DMS153 (cell line): ENCODE data around the gene RNASEH2A.
"Not testable (repeated sequence)": the region's sequence is repeated elsewhere in the genome, so short reads cannot be mapped to it uniquely, and the experiment has no call there.

Experiments
- DNase-seq: peaks from one replicate; lab custom pipeline; 2025; lab: John Stamatoyannopoulos, UW

The RNASEH2A gene

GRCh38 chr19:12794196-12794941, 12.0 kb upstream of the RNASEH2A start:
- DNase-seq: no peak

GRCh38 chr19:12794971-12795381, 11.4 kb upstream of the RNASEH2A start:
- DNase-seq: no peak

DNA sequence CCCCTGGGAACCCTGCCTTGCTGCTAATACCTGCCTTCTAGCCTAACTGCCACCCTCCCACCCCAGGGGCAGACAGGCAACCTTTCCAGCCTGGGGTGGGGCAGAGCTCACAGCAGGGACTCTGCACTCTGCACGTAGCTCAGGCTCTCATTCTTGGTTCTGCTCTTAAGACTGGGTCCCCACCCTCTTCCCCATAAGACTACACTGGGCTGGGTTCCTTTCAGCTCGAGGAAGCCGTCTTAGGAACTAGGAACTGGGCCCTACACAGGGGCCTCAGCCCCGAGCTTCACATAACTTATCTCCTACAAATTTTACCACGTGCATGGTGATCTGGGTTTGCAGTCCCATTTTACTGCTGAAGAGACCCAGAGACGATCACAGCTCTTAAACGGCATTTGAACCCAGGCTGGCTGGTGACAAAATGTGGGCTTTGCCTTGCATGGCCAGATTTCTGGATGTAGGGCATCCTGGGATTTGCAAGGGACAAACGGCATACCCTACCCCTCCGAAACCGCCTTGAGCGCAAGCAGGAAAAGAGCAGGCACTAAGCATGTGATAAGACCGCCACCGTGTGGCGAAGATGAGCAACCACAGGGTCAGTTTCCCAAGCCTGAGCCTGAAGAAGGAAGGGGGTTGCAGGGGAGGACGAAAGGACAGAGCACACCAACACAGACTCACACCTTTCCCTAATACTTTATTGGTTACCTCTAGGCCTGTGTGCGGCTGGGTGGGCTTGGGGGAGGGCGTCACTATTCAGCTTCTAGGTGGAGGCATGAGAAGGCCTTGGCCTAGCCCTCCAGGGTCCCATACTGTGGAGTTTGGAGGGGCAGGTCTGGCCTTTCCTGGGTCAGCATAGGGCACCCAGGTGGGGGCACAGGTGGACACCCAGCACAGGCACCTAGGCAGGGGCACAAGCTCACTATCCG, 10.0 kb upstream of the RNASEH2A start:
- peak; percentile 54 for DNase-seq

DNA sequence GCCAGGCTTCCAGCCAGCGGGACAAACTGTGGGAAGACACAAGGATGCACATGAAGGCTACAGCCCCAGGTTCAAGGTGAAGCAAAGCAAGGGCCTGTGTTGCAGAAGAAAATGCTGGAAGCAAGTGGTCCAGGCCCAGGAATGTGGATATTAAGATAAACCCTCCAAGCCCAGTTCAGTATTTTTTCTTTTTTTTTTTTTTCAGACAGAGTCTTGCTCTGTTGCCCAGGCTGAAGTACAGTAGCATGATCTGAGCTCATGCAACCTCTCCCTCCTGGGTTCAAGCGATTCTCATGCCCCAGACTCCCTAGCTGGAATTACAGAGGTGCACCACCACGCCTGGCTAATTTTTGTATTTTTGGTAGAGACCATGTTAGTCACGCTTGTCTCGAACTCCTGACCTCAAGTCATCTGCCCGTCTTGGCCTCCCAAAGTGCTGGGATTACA, 9.2 kb upstream of the RNASEH2A start:
- DNase-seq: no peak

GRCh38 chr19:12797607-12798006, 8.8 kb upstream of the RNASEH2A start:
- DNase-seq: not testable (repeated sequence)

DNA sequence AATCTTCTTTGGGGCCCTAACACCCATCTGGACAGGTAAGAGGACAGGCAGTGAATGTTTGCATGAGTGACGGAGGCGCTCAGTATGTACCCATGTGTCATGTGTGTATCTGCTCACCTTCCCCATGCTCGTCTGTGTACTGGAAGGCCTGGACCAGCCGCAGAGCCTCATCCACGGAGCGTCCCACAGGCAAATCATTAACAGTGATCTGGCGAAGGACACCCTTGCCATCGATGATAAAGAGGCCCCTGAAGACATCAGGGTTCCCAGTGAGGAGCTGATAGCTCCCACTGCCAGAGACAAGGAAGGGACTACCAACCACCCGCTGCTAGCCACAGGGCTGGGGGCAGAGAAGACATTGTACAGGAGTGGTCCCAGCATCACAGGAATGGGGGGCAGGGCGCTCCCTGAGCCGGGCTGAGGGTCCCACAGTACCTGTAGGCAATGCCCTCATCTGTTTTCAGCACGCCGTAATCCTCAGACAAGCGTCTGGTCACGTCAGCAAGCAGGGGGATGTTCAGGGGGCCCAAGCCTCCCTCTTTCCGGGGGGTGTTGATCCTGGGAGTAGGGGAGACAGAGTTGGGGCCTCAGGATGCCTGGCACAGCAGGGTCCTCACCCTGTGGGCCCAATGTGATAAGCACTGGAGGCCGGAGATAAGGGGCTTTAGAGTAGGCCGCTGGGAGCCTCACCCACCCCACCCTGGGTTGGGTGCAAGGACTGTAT, 6.5 kb upstream of the RNASEH2A start:
- no peak for DNase-seq

DNA sequence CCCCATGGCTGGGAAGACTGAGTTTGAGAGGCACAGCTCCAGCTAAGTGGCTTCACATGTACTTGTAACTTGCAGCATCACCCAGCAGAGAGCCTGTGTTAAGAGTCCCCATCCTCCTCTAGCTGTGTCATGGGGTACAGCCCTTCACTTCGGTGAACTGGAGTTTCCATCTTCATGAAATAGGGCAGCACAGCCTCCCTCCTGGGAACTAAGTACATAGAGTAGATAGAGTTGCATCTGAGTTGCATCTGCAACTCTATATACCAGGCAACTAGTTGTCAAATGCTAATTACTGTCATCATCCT, 6.0 kb upstream of the RNASEH2A start:
- DNase-seq: no peak

DNA sequence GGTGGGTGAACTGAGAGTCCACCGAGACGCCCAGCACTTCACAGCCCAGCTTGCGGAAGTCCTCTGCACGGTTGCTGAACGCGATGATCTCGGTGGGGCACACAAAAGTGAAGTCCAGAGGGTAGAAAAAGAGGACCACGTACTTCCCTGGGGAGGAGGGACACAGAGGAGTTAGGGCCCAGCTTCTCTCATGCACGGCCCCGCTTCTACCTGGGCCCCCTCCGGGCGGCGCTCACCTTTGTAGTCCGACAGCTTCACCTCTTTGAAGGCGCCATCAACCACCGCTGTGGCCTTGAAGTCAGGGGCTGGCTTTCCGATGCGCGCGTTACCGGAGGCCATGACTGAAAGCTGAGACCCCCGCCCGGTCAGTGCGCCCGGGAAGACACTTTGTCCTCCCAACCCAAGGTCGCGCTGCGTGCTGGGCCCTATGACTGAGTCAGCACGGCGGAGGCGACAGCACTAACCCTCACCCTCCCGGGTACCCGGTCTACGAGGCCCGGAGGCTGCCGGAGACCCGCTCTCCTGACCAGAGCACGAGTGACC, 5.4 kb upstream of the RNASEH2A start:
- DNase-seq: no peak

DNA sequence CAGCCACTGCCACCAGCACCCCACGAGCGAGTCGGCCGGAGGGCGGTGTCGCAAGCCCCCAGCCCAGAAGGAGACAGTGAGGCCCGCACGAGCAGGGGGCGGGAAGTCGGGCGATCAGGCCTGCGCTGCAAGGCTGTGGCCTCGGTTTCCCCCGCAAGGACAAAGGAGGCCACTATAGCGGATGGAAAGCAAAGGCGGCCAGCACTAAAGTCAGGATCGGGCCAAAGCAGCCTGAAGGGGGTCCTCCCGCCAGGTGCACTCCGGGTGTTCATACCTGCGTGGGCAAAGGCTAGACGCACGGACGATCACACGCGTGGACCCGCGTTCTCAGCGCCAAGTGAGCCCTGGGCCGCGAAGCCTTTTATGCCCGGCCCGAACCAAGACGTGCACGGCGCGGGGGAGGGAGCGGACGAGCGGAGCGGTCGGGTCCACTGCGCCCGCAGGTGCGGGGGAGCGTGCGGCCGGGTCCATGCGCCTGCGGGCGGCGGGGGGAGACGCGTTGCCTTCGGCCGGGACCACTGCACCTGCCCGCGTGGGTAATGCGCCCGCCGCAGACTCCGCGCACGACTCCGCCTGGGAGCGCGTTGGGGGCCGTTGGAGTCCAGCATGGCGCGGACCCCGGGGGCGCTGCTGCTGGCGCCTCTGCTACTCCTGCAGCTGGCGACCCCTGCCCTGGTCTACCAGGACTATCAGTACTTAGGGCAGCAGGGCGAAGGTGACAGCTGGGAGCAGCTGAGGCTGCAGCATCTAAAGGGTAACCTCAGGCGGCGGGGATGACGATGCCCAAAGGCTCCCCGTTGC, 4.7 kb upstream of the RNASEH2A start, which contains the start of the genes PRDX2 and THSD8:
PRDX2 (minus strand) TSS at position 335 of the 801 bp plus-strand sequence. CDS start 539 bp downstream, outside the sequence.
THSD8 (plus strand) TSS at position 604 of the 801 bp plus-strand sequence; CDS start at position 607, 3 bp downstream.
- peak; percentile 28 for DNase-seq

- DNase-seq: no peak
Observed at GRCh38 chr19:12802267-12803106, 3.9 kb upstream of the RNASEH2A start.

- no peak for DNase-seq
Observed at GRCh38 chr19:12804051-12804450, 2.3 kb upstream of the RNASEH2A start.

- DNase-seq: no peak
Observed at GRCh38 chr19:12815088-12815487, 8.7 kb downstream of the RNASEH2A start.

GRCh38 chr19:12817188-12817587, 10.8 kb downstream of the RNASEH2A start:
- not testable (repeated sequence) for DNase-seq

DNA sequence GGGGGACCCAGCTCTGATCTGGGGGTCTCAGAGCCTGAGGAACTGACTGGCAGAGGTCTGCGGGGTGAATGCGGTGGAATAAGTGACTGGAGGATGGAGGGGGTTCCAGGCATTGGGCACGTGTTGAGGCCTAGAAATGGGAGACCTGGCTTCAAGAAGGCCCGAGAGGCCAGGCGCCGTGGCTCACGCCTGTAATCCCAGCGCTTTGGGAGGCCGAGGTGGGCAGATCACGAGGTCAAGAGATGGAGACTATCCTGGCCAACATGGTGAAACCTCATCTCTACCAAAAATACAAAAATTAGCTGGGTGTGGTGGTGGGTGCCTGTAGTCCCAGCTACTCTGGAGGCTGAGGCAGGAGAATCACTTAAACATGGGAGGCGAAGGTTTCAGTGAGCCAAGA, 11.4 kb downstream of the RNASEH2A start:
- DNase-seq: not testable (repeated sequence)

DNA sequence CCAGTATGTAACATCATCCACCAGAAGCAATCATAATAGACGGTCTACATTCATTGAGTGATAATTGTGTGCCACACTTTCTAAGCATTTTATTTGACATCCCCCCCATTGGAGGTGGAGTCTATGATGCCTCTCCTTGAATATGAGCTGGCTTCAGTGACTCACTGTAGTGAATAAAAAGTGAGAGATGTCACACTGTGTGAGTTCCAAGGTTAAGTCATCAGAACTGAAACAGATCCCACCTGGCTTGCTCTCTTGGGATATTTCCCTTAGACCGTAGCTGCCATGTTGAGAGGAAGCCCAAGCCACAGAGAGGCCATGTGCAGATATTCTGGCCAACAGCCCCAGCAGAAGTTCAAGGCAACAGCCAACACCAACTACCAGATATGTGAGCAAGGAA, 15.4 kb downstream of the RNASEH2A start:
- DNase-seq: no peak

DNA sequence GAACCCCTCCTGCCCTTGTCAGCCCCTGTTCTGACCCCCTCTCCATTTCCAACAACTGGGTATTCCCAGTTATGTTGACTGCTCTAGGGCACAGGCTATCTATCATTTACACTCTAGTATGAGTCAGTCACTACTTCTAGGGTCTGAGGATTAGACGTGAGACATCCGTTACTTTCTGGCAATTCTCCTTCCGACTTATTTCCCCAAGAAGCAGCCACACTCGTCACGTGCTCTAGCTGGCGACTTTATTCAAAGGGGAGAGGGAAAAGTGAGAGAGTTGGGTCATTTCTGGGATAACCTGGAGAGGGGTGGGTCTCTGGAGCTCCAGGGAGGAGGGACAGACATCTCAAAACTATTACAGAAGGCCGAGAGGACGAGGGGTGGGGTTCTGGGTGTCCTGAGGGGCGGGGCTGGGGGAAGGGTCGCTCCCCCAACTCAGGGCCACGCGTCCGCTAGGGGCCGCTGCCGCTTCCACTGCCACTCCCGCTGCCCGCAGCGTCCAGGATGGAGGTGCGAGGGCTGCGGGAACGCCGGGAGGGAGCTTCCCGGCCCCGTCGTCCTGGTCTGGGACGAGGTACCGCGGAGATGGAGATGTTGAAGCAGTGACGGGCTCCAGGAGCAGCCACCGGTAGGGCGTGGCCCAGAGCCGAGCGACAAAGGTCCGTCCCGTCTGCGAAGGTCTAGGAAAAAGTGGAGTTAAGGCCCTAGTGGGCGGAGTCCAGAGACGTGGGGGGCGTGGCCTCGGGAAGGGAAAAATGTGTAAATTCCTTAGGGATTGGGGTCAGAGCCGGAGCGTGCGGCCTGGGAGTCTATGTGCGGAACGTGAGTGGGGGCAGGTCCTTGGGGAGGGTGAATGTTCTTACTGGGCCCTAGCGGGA, 19.1 kb downstream of the RNASEH2A start:
- DNase-seq: no peak

DNA sequence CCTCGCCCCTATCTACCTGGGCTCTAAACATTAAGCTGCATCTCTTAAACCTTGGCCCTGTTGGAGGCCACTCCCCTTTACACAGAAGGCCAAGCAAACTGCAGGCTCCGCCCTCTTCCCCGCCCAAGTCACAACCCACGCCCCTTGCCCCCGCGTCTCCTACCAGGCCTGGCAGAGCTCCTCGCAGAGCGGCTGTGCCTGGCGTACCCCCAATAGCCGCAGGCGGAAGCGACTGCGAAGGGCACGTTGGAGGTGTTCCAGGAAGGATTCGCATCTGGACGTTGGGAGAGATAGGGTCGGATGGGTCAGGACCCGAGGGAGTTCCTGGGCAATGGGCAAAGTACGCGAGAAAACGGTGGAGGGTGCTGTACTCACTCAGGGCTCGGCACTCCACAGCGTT, 22.1 kb downstream of the RNASEH2A start:
- peak; percentile 61 for DNase-seq

- DNase-seq: no peak
Observed at GRCh38 chr19:12833418-12833737, 27.0 kb downstream of the RNASEH2A start.
